Esophagus muscularis mucosa (tissue), 4 donors: ENCODE measurements around the gene MOB2. TPM values are rescaled to one million over a fixed set of nuclear protein-coding genes. Genes with fewer than 3 reads are reported as not detected.

Source experiments
- DNase-seq: peaks from one replicate; pipeline ENCODE4 v3.0.0-alpha.2; 2017; ENCODE audit errors: extremely low spot score
- H3K27ac ChIP-seq, 4 donors: fragments of 200-600 bp; sonication (generic); replicated peaks in 1 of 4; 1 replicate in 3 of 4; 2 replicates in 1 of 4; pipeline ENCODE4 v1.5.1; 2016 to 2019; ENCODE audit warnings: mild to moderate bottlenecking in 1 of 4
- H3K27me3 ChIP-seq, 4 donors: fragments of 200-600 bp; sonication (generic); one replicate each; pipeline versions ENCODE4 v1.5.1 to v1.6.0; 2016 to 2019
- H3K36me3 ChIP-seq, 4 donors: fragments of 200-600 bp; sonication (generic); one replicate each; pipeline ENCODE4 v1.5.1; 2016 to 2019
- H3K4me1 ChIP-seq, 4 donors: fragments of 200-600 bp; sonication (generic); one replicate each; pipeline ENCODE4 v1.5.1; 2016 to 2019
- H3K4me3 ChIP-seq, 4 donors: fragments of 200-600 bp; sonication (generic); 1 replicate in 2 of 4; 2 replicates in 2 of 4; pipeline ENCODE4 v1.5.1; 2016 to 2019; ENCODE audit warnings: mild to moderate bottlenecking in 4 of 4, moderate library complexity in 1 of 4
- H3K9me3 ChIP-seq, 4 donors: fragments of 200-600 bp; sonication (generic); 1 replicate in 3 of 4; 2 replicates in 1 of 4; pipeline ENCODE4 v1.5.1; 2016 to 2019
- CTCF ChIP-seq, 3 experiments: fragments of 200-600 bp in 2 of 3; fragments of 450-650 bp in 1 of 3; sonication (generic) in 2 of 3; IDR thresholded peaks; one replicate each; pipeline ENCODE4 v1.5.1; 2017 to 2019; ENCODE audit warnings: antibody characterized with exemption in 3 of 3, mild to moderate bottlenecking in 2 of 3, moderate library complexity in 1 of 3
- EP300 ChIP-seq: sonication (generic); formaldehyde crosslinking; IDR thresholded peaks from one replicate; pipeline ENCODE4 v1.6.1; 2017; ENCODE audit warnings: antibody characterized with exemption
- POLR2A ChIP-seq: fragments of 450-650 bp; IDR thresholded peaks from one replicate; pipeline ENCODE4 v1.6.1; 2017; ENCODE audit warnings: antibody characterized with exemption, moderate library complexity, mild to moderate bottlenecking, low read depth
- POLR2AphosphoS5 ChIP-seq, 2 donors: sonication (generic); formaldehyde crosslinking; IDR thresholded peaks; one replicate each; pipeline ENCODE4 v1.6.1; 2017; ENCODE audit warnings: antibody characterized with exemption in 2 of 2
- WGBS: methylation state at CpG from one replicate; pipeline ENCODE4 v1.1.5; 2018; 5-methylcytosine and 5-hydroxymethylcytosine counted together
- intact Hi-C: fragments of 100-400 bp; cut with DNase I; formaldehyde crosslinking; loops from one replicate; pipeline ENCODE4 v1.15.1; 2023
- total RNA-seq, 4 donors: library from RNA; depleted of rRNA; stranded (reverse); fragments of >200 nt; gene quantifications; one replicate each; pipeline versions ENCODE4 v1.1.0 to v1.2.1, GENCODE V29; 2016

MOB2 gene
- total RNA-seq, 4 donors from 2014 or later, result 66.6 to 115 (median 89.5) TPM

GRCh38 chr11:1507381-1508140 is 21.0 kb upstream of the MOB2 start:
- Histone ChIP-seq H3K4me3 (no peak overlapping the region), H3K4me1 (peaks cover 63 to 93% (median 81%) of the 10 kb centered on the region in 4 donors)

GRCh38 chr11:1506981-1507380 is 20.4 kb upstream of the MOB2 start:
- intact Hi-C loops, result no loop called here
- Histone ChIP-seq H3K4me1 (peaks cover 68 to 93% (median 82%) of the 10 kb centered on the region in 4 donors), H3K36me3 (no peaks in the 10 kb centered on the region), H3K27ac (no peak overlapping the region), H3K9me3 (no peaks in the 10 kb centered on the region), H3K27me3 (no peaks in the 10 kb centered on the region), H3K4me3 (no peak overlapping the region)
- no peak for DNase-seq
- TF ChIP-seq POLR2AphosphoS5 (IDR thresholded peaks at IDR 0.05), result no peak
- TF ChIP-seq EP300, result no peak
- no peak for TF ChIP-seq CTCF (IDR thresholded peaks at IDR 0.05)
- WGBS, result 94% methylated on average over 9 of the region's 9 CpGs

More at GRCh38 chr11:1507381-1508140, 21.0 kb upstream of the MOB2 start:
- intact Hi-C loops, result no loop called here
- H3K9me3 ChIP-seq, result no peaks in the 10 kb centered on the region
- no peaks in the 10 kb centered on the region for H3K27me3 ChIP-seq
- H3K27ac ChIP-seq, result peak overlapping the region in 1 of 4 donors; percentile 15
- TF ChIP-seq EP300 (no peak), CTCF (IDR thresholded peaks at IDR 0.05) (no peak), POLR2AphosphoS5 (IDR thresholded peaks at IDR 0.05) (no peak), POLR2A (no peak)
- DNase-seq, result no peak
- WGBS, result 69% methylated on average over 15 of the region's 21 CpGs
- H3K36me3 ChIP-seq, result no peaks in the 10 kb centered on the region

- 80% methylated on average over 11 of the region's 11 CpGs for WGBS
- H3K9me3 ChIP-seq, result no peaks in the 10 kb centered on the region
- DNase-seq, result no peak
These were observed 18.9 kb upstream of the MOB2 start for GRCh38 chr11:1505480-1505879.

GRCh38 chr11:1504581-1505290 is 18.2 kb upstream of the MOB2 start:
- Histone ChIP-seq H3K9me3 (no peaks in the 10 kb centered on the region), H3K36me3 (peaks cover 0 to 10% (median 2%) of the 10 kb centered on the region in 4 donors), H3K4me1 (peaks cover 87 to 99% (median 96%) of the 10 kb centered on the region in 4 donors), H3K27me3 (no peaks in the 10 kb centered on the region), H3K4me3 (no peak overlapping the region), H3K27ac (peak overlapping the region in 1 of 4 donors; percentile 27)
- intact Hi-C loops, result no loop called here
- no peak for TF ChIP-seq POLR2AphosphoS5 (IDR thresholded peaks at IDR 0.05)
- no peak for TF ChIP-seq EP300
- TF ChIP-seq POLR2A, result no peak
- no peak for TF ChIP-seq CTCF (IDR thresholded peaks at IDR 0.05)
- no peak for DNase-seq
- 93% methylated on average over 23 of the region's 28 CpGs for WGBS

More at GRCh38 chr11:1505480-1505879, 18.9 kb upstream of the MOB2 start:
- H3K27me3 ChIP-seq, result no peaks in the 10 kb centered on the region
- no peak for TF ChIP-seq POLR2AphosphoS5 (IDR thresholded peaks at IDR 0.05)
- no peak for TF ChIP-seq CTCF (IDR thresholded peaks at IDR 0.05)
- TF ChIP-seq POLR2A, result no peak
- no peak for TF ChIP-seq EP300
- no peak overlapping the region for H3K27ac ChIP-seq
- no peak overlapping the region for H3K4me3 ChIP-seq
- peaks cover 83 to 94% (median 92%) of the 10 kb centered on the region in 4 donors for H3K4me1 ChIP-seq
- intact Hi-C loops, result no loop called here
- peaks cover 0 to 3% (median 0%) of the 10 kb centered on the region in 4 donors for H3K36me3 ChIP-seq
